Loucy (cell line): ENCODE data around the gene VPREB1.
A peak's percentile ranks its signal among the peaks of the same experiment; 100 is the strongest.

Experiments
- H2AFZ ChIP-seq: fragments of 200-600 bp; sonication (generic); 2 replicates; pipeline ENCODE4 v1.6.0; 2016; ENCODE audit warnings: antibody characterized with exemption, mild to moderate bottlenecking, low read length, moderate library complexity
- H3F3A ChIP-seq: fragments of 200-600 bp; 2 replicates; pipeline ENCODE4 v1.6.0; 2016; ENCODE audit warnings: antibody characterized with exemption, low read depth, mild to moderate bottlenecking
- H3K27me3 ChIP-seq: fragments of 200-600 bp; sonication (generic); 2 replicates; pipeline ENCODE4 v1.6.1; 2014; ENCODE audit warnings: low read length, mild to moderate bottlenecking; ENCODE audit not compliant: insufficient read depth, poor library complexity, severe bottlenecking
- H3K36me3 ChIP-seq: fragments of 200-600 bp; sonication (generic); 2 replicates; pipeline ENCODE4 v1.6.1; 2016; ENCODE audit warnings: low read length; ENCODE audit not compliant: insufficient read depth
- H3K4me1 ChIP-seq: fragments of 200-600 bp; sonication (generic); 2 replicates; pipeline ENCODE4 v1.5.1; 2014; ENCODE audit warnings: low read length, mild to moderate bottlenecking; ENCODE audit not compliant: insufficient read depth, poor library complexity, severe bottlenecking
- H3K4me2 ChIP-seq: fragments of 200-600 bp; sonication (generic); 2 replicates; pipeline ENCODE4 v1.6.0; 2014; ENCODE audit warnings: antibody characterized with exemption, low read length, low read depth, mild to moderate bottlenecking; ENCODE audit not compliant: poor library complexity, severe bottlenecking
- H3K4me3 ChIP-seq: fragments of 200-600 bp; sonication (generic); 2 replicates; pipeline ENCODE4 v1.5.1; 2014; ENCODE audit warnings: low read length, mild to moderate bottlenecking, mixed read lengths; ENCODE audit not compliant: poor library complexity, severe bottlenecking
- H3K79me2 ChIP-seq: fragments of 200-600 bp; sonication (generic); 2 replicates; pipeline ENCODE4 v1.6.1; 2014; ENCODE audit warnings: low read length; ENCODE audit not compliant: insufficient read depth
- H3K9ac ChIP-seq: fragments of 200-600 bp; sonication (generic); 2 replicates; pipeline ENCODE4 v1.6.0; 2014; ENCODE audit warnings: mild to moderate bottlenecking, low read depth, low read length, moderate library complexity; ENCODE audit not compliant: poor library complexity, severe bottlenecking
- H3K9me2 ChIP-seq: fragments of 200-600 bp; sonication (generic); replicated peaks from 2 replicates; pipeline ENCODE4 v1.6.1; 2016; ENCODE audit warnings: low read depth, low read length, mixed read lengths
- H3K9me3 ChIP-seq: fragments of 200-600 bp; sonication (generic); 2 replicates; pipeline ENCODE4 v1.6.1; 2014; ENCODE audit warnings: mild to moderate bottlenecking, antibody characterized with exemption, low read length, low read depth; ENCODE audit not compliant: insufficient read depth
- H4K20me1 ChIP-seq: fragments of 200-600 bp; sonication (generic); 2 replicates; pipeline ENCODE4 v1.6.0; 2014; ENCODE audit warnings: antibody characterized with exemption, low read length, mild to moderate bottlenecking; ENCODE audit not compliant: insufficient read depth, poor library complexity, severe bottlenecking
- EZH2phosphoT487 ChIP-seq: fragments of 200-600 bp; IDR thresholded peaks from 2 replicates; pipeline ENCODE4 v1.6.1; 2018; ENCODE audit warnings: antibody characterized with exemption, mild to moderate bottlenecking, moderate library complexity, borderline replicate concordance
- TF ChIP-seq, protein P1 (sequence below): fragments of 200-600 bp; sonication (generic); conservative IDR thresholded peaks from 2 replicates; pipeline ENCODE4 v1.5.1; 2014; ENCODE audit warnings: mild to moderate bottlenecking, antibody characterized with exemption, low read length

VPREB1 gene

DNA sequence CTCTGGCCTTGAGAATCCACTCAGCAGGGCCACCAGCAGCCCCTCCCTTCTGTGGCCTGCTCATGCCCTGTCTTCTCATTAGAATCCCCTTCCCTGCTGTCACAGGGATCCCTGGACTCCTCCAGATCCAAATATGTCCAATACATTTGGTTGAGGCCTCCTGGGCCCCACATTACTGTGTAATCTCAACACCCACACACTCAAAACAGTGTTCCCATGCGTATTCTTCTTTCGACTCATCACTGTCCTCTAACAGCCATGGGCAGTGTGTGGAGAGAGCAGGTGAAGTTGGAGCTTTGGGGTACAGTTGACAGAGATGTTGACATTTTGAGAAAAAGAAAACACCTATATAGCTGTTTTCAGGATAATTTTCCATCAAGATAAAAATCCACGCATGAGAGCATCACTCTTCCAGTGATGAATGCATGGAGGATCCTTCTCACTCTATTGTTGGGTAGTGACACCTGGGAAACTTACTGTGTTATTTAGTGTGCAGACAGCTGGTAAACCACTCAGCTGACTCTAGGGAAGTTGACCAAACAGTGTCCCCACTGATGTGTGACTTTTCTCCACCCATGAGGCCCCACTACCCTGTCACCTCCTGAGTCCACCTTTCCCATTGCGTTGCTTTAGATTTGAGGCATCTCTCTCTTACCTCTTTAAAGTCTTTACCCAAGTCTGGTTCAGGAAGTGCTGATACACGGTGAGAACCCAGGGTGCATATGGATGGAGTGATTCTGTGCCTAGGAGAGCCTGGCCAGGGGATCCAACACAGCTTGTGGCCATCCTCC lies 28.7 kb upstream of the VPREB1 start:
- Histone ChIP-seq H3K4me1 (peaks cover 12% of the 10 kb centered on the region), H3K79me2 (no peaks in the 10 kb centered on the region), H3K36me3 (no peaks in the 10 kb centered on the region), H2AFZ (peak overlapping the region; percentile 10; the same call in 1 of the 2 replicates), H3K27me3 (no peaks in the 10 kb centered on the region), H3K9me2 (no peaks in the 10 kb centered on the region), H3K4me3 (no peak overlapping the region), H3F3A (no peaks in the 10 kb centered on the region), H3K9me3 (no peaks in the 10 kb centered on the region), H3K9ac (no peak overlapping the region), H3K4me2 (no peak overlapping the region), H4K20me1 (no peaks in the 10 kb centered on the region)
- TF ChIP-seq, protein P1, sequence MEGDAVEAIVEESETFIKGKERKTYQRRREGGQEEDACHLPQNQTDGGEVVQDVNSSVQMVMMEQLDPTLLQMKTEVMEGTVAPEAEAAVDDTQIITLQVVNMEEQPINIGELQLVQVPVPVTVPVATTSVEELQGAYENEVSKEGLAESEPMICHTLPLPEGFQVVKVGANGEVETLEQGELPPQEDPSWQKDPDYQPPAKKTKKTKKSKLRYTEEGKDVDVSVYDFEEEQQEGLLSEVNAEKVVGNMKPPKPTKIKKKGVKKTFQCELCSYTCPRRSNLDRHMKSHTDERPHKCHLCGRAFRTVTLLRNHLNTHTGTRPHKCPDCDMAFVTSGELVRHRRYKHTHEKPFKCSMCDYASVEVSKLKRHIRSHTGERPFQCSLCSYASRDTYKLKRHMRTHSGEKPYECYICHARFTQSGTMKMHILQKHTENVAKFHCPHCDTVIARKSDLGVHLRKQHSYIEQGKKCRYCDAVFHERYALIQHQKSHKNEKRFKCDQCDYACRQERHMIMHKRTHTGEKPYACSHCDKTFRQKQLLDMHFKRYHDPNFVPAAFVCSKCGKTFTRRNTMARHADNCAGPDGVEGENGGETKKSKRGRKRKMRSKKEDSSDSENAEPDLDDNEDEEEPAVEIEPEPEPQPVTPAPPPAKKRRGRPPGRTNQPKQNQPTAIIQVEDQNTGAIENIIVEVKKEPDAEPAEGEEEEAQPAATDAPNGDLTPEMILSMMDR, result no peak
- TF ChIP-seq EZH2phosphoT487, result no peak

DNA sequence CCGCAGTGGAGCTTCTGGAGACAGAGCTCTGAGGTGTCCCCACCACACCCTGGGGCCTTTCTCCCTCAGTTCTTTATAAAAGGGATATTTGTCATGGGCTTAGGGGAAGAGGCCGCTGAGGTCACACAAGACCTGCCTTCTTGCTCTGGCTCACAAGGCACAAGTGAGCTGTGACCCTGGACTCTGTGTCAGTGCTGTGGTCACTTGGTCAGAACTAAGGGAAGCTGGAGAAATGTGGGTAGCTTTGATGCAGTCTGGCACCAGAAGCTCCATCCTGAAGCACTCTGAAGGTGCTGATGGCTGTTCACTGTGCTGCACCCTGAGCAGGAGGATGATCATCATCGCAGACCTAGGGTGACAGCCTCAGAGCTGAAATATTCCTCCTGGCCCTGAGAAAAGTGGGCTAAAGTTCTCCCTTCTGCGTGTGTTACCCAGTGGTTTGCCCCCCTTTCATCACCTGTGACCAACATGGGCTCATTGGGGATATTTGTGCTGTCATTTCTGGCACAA lies 28.1 kb upstream of the VPREB1 start:
- Histone ChIP-seq H3K4me2 (no peak overlapping the region), H3K9me3 (no peaks in the 10 kb centered on the region), H3K9me2 (no peaks in the 10 kb centered on the region), H4K20me1 (no peaks in the 10 kb centered on the region), H3K36me3 (no peaks in the 10 kb centered on the region), H3K27me3 (no peaks in the 10 kb centered on the region), H2AFZ (peak overlapping the region; percentile 10; the same call in 1 of the 2 replicates), H3K9ac (no peak overlapping the region), H3K4me1 (peaks cover 8% of the 10 kb centered on the region), H3K4me3 (no peak overlapping the region), H3F3A (no peaks in the 10 kb centered on the region), H3K79me2 (no peaks in the 10 kb centered on the region)
- TF ChIP-seq, protein P1, result no peak
- TF ChIP-seq EZH2phosphoT487, result no peak

DNA sequence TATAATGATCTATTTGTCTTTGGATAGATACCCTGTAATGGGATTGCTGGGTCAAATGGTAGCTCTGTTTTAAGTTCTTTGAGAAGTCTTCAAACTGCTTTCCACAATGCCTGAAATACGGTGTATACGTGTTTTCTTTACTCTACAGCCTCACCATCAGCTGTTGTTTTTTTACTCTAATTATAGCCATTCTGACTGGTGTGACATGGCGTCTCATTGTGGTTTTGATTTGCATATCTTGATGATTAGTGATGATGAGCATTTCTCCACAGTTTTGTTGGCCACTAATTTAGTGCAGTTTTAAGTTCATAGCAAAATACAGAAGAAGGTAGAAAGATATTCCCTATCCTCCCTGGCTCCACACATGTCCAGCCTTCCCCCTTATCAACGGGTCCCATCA lies 26.3 kb upstream of the VPREB1 start:
- Histone ChIP-seq H4K20me1 (no peaks in the 10 kb centered on the region), H3K4me3 (no peak overlapping the region)

More for the DNA sequence above, 26.3 kb upstream of the VPREB1 start:
- Histone ChIP-seq H3K79me2 (no peaks in the 10 kb centered on the region), H3F3A (no peaks in the 10 kb centered on the region), H3K9ac (no peak overlapping the region), H3K9me3 (no peaks in the 10 kb centered on the region), H3K27me3 (no peaks in the 10 kb centered on the region), H3K9me2 (no peaks in the 10 kb centered on the region), H3K4me1 (peaks cover 3% of the 10 kb centered on the region), H2AFZ (no peak overlapping the region), H3K36me3 (no peaks in the 10 kb centered on the region), H3K4me2 (no peak overlapping the region)
- no peak for TF ChIP-seq EZH2phosphoT487
- TF ChIP-seq, protein P1, result no peak
